Body of pancreas (tissue), 4 donors: ENCODE results near the gene ENDOD1. TPM values are rescaled to one million over a fixed set of nuclear protein-coding genes. Genes with fewer than 3 reads are reported as not detected.

ENCODE experiments used
- ATAC-seq: fragments of 150-250 bp; one replicate; pipeline ENCODE4 v1.9.1; 2016
- DNase-seq, 4 donors: peaks; one replicate each; pipeline ENCODE4 v3.0.0-alpha.2; 2019
- H3K27ac ChIP-seq, 4 donors: fragments of 200-600 bp; sonication (generic); 1 replicate in 3 of 4; 2 replicates in 1 of 4; pipeline versions ENCODE4 v1.5.1 to v1.6.1; 2016 to 2019; ENCODE audit warnings: mild to moderate bottlenecking in 1 of 4, mixed read lengths in 1 of 4, moderate library complexity in 1 of 4
- H3K27me3 ChIP-seq, 2 donors: fragments of 200-600 bp; sonication (generic); one replicate each; pipeline ENCODE4 v1.6.0; 2016; ENCODE audit warnings: mild to moderate bottlenecking in 1 of 2
- H3K36me3 ChIP-seq, 2 donors: fragments of 200-600 bp; sonication (generic); replicated peaks in 1 of 2; 2 replicates each; pipeline ENCODE4 v1.5.1; 2016; ENCODE audit warnings: low read depth in 2 of 2; ENCODE audit not compliant: insufficient read depth in 1 of 2
- H3K4me1 ChIP-seq: fragments of 200-600 bp; sonication (generic); one replicate; pipeline ENCODE4 v1.6.0; 2016
- H3K4me3 ChIP-seq, 2 donors: fragments of 200-600 bp; sonication (generic); 1 replicate in 1 of 2; 2 replicates in 1 of 2; pipeline ENCODE4 v1.5.1; 2016 to 2019
- H3K9me3 ChIP-seq, 3 donors: fragments of 200-600 bp; sonication (generic); 1 replicate in 2 of 3; 2 replicates in 1 of 3; pipeline ENCODE4 v1.5.1; 2016
- CTCF ChIP-seq, 7 experiments: fragments of 450-650 bp in 4 of 7; fragments of 200-600 bp in 3 of 7; sonication (generic) in 3 of 7; IDR thresholded peaks; one replicate each; pipeline ENCODE4 v1.5.1; 2016 to 2019; ENCODE audit warnings: antibody characterized with exemption in 7 of 7
- POLR2A ChIP-seq, 3 donors: fragments of 450-650 bp; IDR thresholded peaks; one replicate each; pipeline ENCODE4 v1.6.1; 2016; ENCODE audit warnings: antibody characterized with exemption in 3 of 3, mild to moderate bottlenecking in 2 of 3
- WGBS, 2 donors: methylation state at CpG; one replicate each; pipeline ENCODE4 v1.1.5; 2017; 5-methylcytosine and 5-hydroxymethylcytosine counted together
- intact Hi-C: fragments of 100-400 bp; cut with DNase I; formaldehyde crosslinking; loops from one replicate; pipeline ENCODE4 v1.15.1; 2023
- total RNA-seq, 2 donors: library from RNA; depleted of rRNA; stranded (reverse); fragments of >200 nt; gene quantifications; one replicate each; pipeline ENCODE4 v1.1.0, GENCODE V29; 2016

Gene ENDOD1
- total RNA-seq, 2 donors from 2014 or later: 8.6 to 13.7 TPM

GRCh38 chr11:95081010-95081409 lies 8.6 kb upstream of the ENDOD1 start:
- H3K4me3 ChIP-seq: no peak overlapping the region
- H3K27me3 ChIP-seq: no peaks in the 10 kb centered on the region
- DNase-seq: no peak
- no peak for ATAC-seq
- peaks cover 11% of the 10 kb centered on the region for H3K4me1 ChIP-seq
- WGBS, 2 donors: 55 to 71% methylated on average over 5 of the region's 5 CpGs
- TF ChIP-seq POLR2A (IDR thresholded peaks at IDR 0.05) (no peak), CTCF (IDR thresholded peaks at IDR 0.05) (no peak)
- no peaks in the 10 kb centered on the region for H3K9me3 ChIP-seq
- intact Hi-C loops: no loop called here
- H3K36me3 ChIP-seq: no peaks in the 10 kb centered on the region
- no peak overlapping the region for H3K27ac ChIP-seq

GRCh38 chr11:95081412-95081811 lies 8.2 kb upstream of the ENDOD1 start:
- no peaks in the 10 kb centered on the region for H3K27me3 ChIP-seq
- H3K9me3 ChIP-seq: no peaks in the 10 kb centered on the region
- H3K4me3 ChIP-seq: no peak overlapping the region
- ATAC-seq: no peak
- H3K27ac ChIP-seq: no peak overlapping the region
- TF ChIP-seq CTCF (IDR thresholded peaks at IDR 0.05) (no peak), POLR2A (IDR thresholded peaks at IDR 0.05) (no peak)
- H3K4me1 ChIP-seq: peaks cover 7% of the 10 kb centered on the region
- WGBS, 2 donors: 70 to 85% methylated on average over 4 of the region's 4 CpGs
- peak in 1 of 4 donors; percentile 23 for DNase-seq
- no peaks in the 10 kb centered on the region for H3K36me3 ChIP-seq
- intact Hi-C loops: no loop called here

- no peaks in the 10 kb centered on the region for H3K36me3 ChIP-seq
- DNase-seq (no peak), ATAC-seq (no peak)
- intact Hi-C loops: no loop called here
- H3K27me3 ChIP-seq: no peaks in the 10 kb centered on the region
- H3K4me3 ChIP-seq: no peak overlapping the region
- WGBS, 2 donors: 76 to 95% methylated on average over 2 of the region's 2 CpGs
- TF ChIP-seq CTCF (IDR thresholded peaks at IDR 0.05) (no peak), POLR2A (IDR thresholded peaks at IDR 0.05) (no peak)
- no peak overlapping the region for H3K27ac ChIP-seq
- no peaks in the 10 kb centered on the region for H3K4me1 ChIP-seq
- no peaks in the 10 kb centered on the region for H3K9me3 ChIP-seq
Observed at GRCh38 chr11:95082576-95083001, 7.1 kb upstream of the ENDOD1 start.

GRCh38 chr11:95084509-95084908 lies 5.1 kb upstream of the ENDOD1 start:
- no peaks in the 10 kb centered on the region for H3K27me3 ChIP-seq
- H3K4me1 ChIP-seq: no peaks in the 10 kb centered on the region
- no peaks in the 10 kb centered on the region for H3K9me3 ChIP-seq
- no peaks in the 10 kb centered on the region for H3K36me3 ChIP-seq
- no peak overlapping the region for H3K27ac ChIP-seq
- DNase-seq (no peak), ATAC-seq (no peak)
- H3K4me3 ChIP-seq: no peak overlapping the region
- intact Hi-C loops: no loop called here
- TF ChIP-seq CTCF (IDR thresholded peaks at IDR 0.05): no peak
- no peak for TF ChIP-seq POLR2A (IDR thresholded peaks at IDR 0.05)

GRCh38 chr11:95085117-95085816 lies 4.4 kb upstream of the ENDOD1 start:
- WGBS, 2 donors: 69 to 78% methylated on average over 3 of the region's 3 CpGs
- DNase-seq (no peak), ATAC-seq (no peak)
- H3K27me3 ChIP-seq: no peaks in the 10 kb centered on the region
- H3K27ac ChIP-seq: no peak overlapping the region
- intact Hi-C loops: no loop called here
- TF ChIP-seq CTCF (IDR thresholded peaks at IDR 0.05) (no peak), POLR2A (IDR thresholded peaks at IDR 0.05) (no peak)
- no peak overlapping the region for H3K4me3 ChIP-seq
- H3K9me3 ChIP-seq: no peaks in the 10 kb centered on the region
- no peaks in the 10 kb centered on the region for H3K36me3 ChIP-seq
- peaks cover 1% of the 10 kb centered on the region for H3K4me1 ChIP-seq
